ACC112 (cell line): Measurements from ENCODE around the gene ZSCAN10.
"Not testable (repeated sequence)": the region's sequence is repeated elsewhere in the genome, so short reads cannot be mapped to it uniquely, and the experiment has no call there.

Source experiments
- H2AFZ ChIP-seq: fragments of 200-600 bp; sonication (generic); one replicate; pipeline ENCODE4 v1.6.0; 2017; ENCODE audit warnings: antibody characterized with exemption, low read length; ENCODE audit not compliant: unreplicated experiment
- H3K27ac ChIP-seq: fragments of 200-600 bp; sonication (generic); 2 replicates; pipeline ENCODE4 v1.5.1; 2014; ENCODE audit warnings: low read depth, mild to moderate bottlenecking, antibody characterized with exemption, low read length, moderate library complexity
- H3K27me3 ChIP-seq: fragments of 200-600 bp; sonication (generic); 2 replicates; pipeline ENCODE4 v1.6.1; 2014; ENCODE audit warnings: mild to moderate bottlenecking, antibody characterized with exemption, low read length, moderate library complexity, mixed read lengths; ENCODE audit not compliant: insufficient read depth
- H3K36me3 ChIP-seq: fragments of 200-600 bp; sonication (generic); 2 replicates; pipeline ENCODE4 v1.6.1; 2016; ENCODE audit warnings: mild to moderate bottlenecking, antibody characterized with exemption, low read length, moderate library complexity, mixed read lengths; ENCODE audit not compliant: insufficient read depth
- H3K4me1 ChIP-seq: fragments of 200-600 bp; sonication (generic); one replicate; pipeline ENCODE4 v1.6.1; 2016; ENCODE audit warnings: low read length, mixed read lengths; ENCODE audit not compliant: insufficient read depth, unreplicated experiment, control insufficient read depth
- H3K4me3 ChIP-seq: fragments of 200-600 bp; sonication (generic); 2 replicates; pipeline ENCODE4 v1.5.1; 2014; ENCODE audit warnings: mild to moderate bottlenecking, low read depth, low read length
- H3K79me2 ChIP-seq: fragments of 200-600 bp; sonication (generic); one replicate; pipeline ENCODE4 v1.6.0; 2016; ENCODE audit warnings: low read length; ENCODE audit not compliant: control insufficient read depth, unreplicated experiment, insufficient read depth

Gene ZSCAN10

GRCh38 chr16:3069146-3069545 lies 29.9 kb downstream of the ZSCAN10 start:
- not testable (repeated sequence) for H3K36me3 ChIP-seq, H3K4me3 ChIP-seq, H2AFZ ChIP-seq, H3K27ac ChIP-seq, H3K79me2 ChIP-seq, H3K27me3 ChIP-seq
- peaks cover 11% of the 10 kb centered on the region for H3K4me1 ChIP-seq

GRCh38 chr16:3068487-3068886 lies 30.6 kb downstream of the ZSCAN10 start:
- no peak overlapping the region for H3K4me3 ChIP-seq
- peaks cover 2% of the 10 kb centered on the region; the same call in 1 of the 2 replicates for H3K27me3 ChIP-seq

GRCh38 chr16:3066440-3066748 lies 32.7 kb downstream of the ZSCAN10 start:
- H3K79me2 ChIP-seq = no peaks in the 10 kb centered on the region
- H3K27ac ChIP-seq = no peak overlapping the region
- H3K4me1 ChIP-seq = peaks cover 11% of the 10 kb centered on the region
- peak overlapping the region; percentile 68; the same call in 1 of the 2 replicates for H3K4me3 ChIP-seq
- no peak overlapping the region for H2AFZ ChIP-seq
- no peaks in the 10 kb centered on the region for H3K27me3 ChIP-seq
- H3K36me3 ChIP-seq = no peaks in the 10 kb centered on the region

More at GRCh38 chr16:3068487-3068886, 30.6 kb downstream of the ZSCAN10 start:
- H3K79me2 ChIP-seq = no peaks in the 10 kb centered on the region
- no peak overlapping the region for H3K27ac ChIP-seq
- no peak overlapping the region for H2AFZ ChIP-seq
- H3K36me3 ChIP-seq = no peaks in the 10 kb centered on the region
- peaks cover 11% of the 10 kb centered on the region for H3K4me1 ChIP-seq

GRCh38 chr16:3065742-3066439 lies 33.2 kb downstream of the ZSCAN10 start:
- peak overlapping the region; percentile 20 for H2AFZ ChIP-seq

GRCh38 chr16:3065069-3065741 lies 33.9 kb downstream of the ZSCAN10 start, which contains the start of gene IL32:
Gene IL32 (plus strand): TSS chr16:3065640. CDS start chr16:3065812, 172 bp downstream.
- peak within 1 kb of the TSS; percentile 14; the same call in 1 of the 2 replicates for H3K27ac ChIP-seq
- H2AFZ ChIP-seq = peak within 1 kb of the TSS; percentile 20
- no peaks in the 10 kb centered on the region for H3K79me2 ChIP-seq
- H3K4me3 ChIP-seq = peak within 1 kb of the TSS; percentile 68
- no peaks in the 10 kb centered on the region for H3K27me3 ChIP-seq
- H3K4me1 ChIP-seq = peaks cover 11% of the 10 kb centered on the region
- H3K36me3 ChIP-seq = no peaks in the 10 kb centered on the region

More at GRCh38 chr16:3065742-3066439, 33.2 kb downstream of the ZSCAN10 start:
- Histone ChIP-seq H3K79me2 (no peaks in the 10 kb centered on the region), H3K36me3 (no peaks in the 10 kb centered on the region), H3K4me1 (peaks cover 11% of the 10 kb centered on the region), H3K27me3 (no peaks in the 10 kb centered on the region), H3K27ac (peak overlapping the region; percentile 14; the same call in 1 of the 2 replicates), H3K4me3 (peak overlapping the region; percentile 68)

GRCh38 chr16:3063625-3064386 lies 35.3 kb downstream of the ZSCAN10 start:
- peaks cover 17% of the 10 kb centered on the region for H3K4me1 ChIP-seq
- H3K79me2 ChIP-seq = no peaks in the 10 kb centered on the region
- H2AFZ ChIP-seq = no peak overlapping the region
- no peaks in the 10 kb centered on the region for H3K27me3 ChIP-seq
- no peaks in the 10 kb centered on the region for H3K36me3 ChIP-seq
- no peak overlapping the region for H3K4me3 ChIP-seq
- no peak overlapping the region for H3K27ac ChIP-seq

- Histone ChIP-seq H3K4me3 (no peak overlapping the region), H3K4me1 (peaks cover 22% of the 10 kb centered on the region), H2AFZ (no peak overlapping the region), H3K36me3 (no peaks in the 10 kb centered on the region), H3K27ac (no peak overlapping the region), H3K27me3 (no peaks in the 10 kb centered on the region), H3K79me2 (no peaks in the 10 kb centered on the region)
Measured at GRCh38 chr16:3062553-3062952, 36.5 kb downstream of the ZSCAN10 start.

GRCh38 chr16:3060339-3061127 lies 38.6 kb downstream of the ZSCAN10 start:
- no peak overlapping the region for H3K27ac ChIP-seq
- no peaks in the 10 kb centered on the region for H3K27me3 ChIP-seq
- H3K36me3 ChIP-seq = no peaks in the 10 kb centered on the region
- H3K79me2 ChIP-seq = no peaks in the 10 kb centered on the region
- no peak overlapping the region for H2AFZ ChIP-seq
- H3K4me3 ChIP-seq = no peak overlapping the region
- peaks cover 19% of the 10 kb centered on the region for H3K4me1 ChIP-seq

GRCh38 chr16:3059723-3060242 lies 39.3 kb downstream of the ZSCAN10 start:
- Histone ChIP-seq H3K27ac (no peak overlapping the region), H3K4me3 (peak overlapping the region; percentile 98), H2AFZ (peak overlapping the region; percentile 74), H3K27me3 (no peaks in the 10 kb centered on the region), H3K36me3 (no peaks in the 10 kb centered on the region), H3K79me2 (no peaks in the 10 kb centered on the region), H3K4me1 (peaks cover 12% of the 10 kb centered on the region)
